ENCODE data around the gene SUCLG2. TPM values are rescaled to one million over a fixed set of nuclear protein-coding genes. Genes with fewer than 3 reads are reported as not detected.

The SUCLG2 gene
- total RNA-seq, 1 experiment from 2014 or later = 22.3 TPM

DNA sequence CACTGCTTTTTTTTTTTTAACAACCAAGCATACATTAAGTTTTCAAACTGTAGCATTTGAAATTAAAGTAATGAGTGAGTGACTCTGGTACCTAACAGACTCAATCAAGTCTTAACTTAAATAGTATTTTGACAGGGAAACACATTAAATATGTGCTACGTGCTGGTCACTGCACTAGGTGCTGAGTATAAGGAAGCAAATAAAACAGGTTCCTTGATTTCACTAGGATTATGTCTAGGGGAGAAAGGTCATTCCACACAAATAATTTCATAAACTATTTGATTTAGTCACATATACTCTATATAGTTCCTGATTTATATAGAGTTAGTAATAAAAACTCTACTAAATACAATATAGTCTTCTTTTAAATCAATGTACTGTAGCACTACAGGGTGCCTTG lies 89.4 kb downstream of the SUCLG2 start:
- H3K4me2 ChIP-seq (ENCODE audit: low read length) = no peak overlapping the region
- no TSS peak for BruUV-seq (replicated peaks)
- H3K9ac ChIP-seq (ENCODE audit: low read length) = no peak overlapping the region
- intact Hi-C loops (cut with micrococcal nuclease) = no loop called here
- H3K4me1 ChIP-seq (ENCODE audit: insufficient read depth, low read length) = no peaks in the 10 kb centered on the region
- H3K9me3 ChIP-seq (ENCODE audit: low read length) = no peaks in the 10 kb centered on the region
- ATAC-seq (no peak), DNase-seq (no peak)
- H3F3A ChIP-seq (ENCODE audit: low read length, unreplicated experiment) = no peaks in the 10 kb centered on the region
- no peak overlapping the region for H3K27ac ChIP-seq (ENCODE audit: low read length)
- TF ChIP-seq, protein P1, sequence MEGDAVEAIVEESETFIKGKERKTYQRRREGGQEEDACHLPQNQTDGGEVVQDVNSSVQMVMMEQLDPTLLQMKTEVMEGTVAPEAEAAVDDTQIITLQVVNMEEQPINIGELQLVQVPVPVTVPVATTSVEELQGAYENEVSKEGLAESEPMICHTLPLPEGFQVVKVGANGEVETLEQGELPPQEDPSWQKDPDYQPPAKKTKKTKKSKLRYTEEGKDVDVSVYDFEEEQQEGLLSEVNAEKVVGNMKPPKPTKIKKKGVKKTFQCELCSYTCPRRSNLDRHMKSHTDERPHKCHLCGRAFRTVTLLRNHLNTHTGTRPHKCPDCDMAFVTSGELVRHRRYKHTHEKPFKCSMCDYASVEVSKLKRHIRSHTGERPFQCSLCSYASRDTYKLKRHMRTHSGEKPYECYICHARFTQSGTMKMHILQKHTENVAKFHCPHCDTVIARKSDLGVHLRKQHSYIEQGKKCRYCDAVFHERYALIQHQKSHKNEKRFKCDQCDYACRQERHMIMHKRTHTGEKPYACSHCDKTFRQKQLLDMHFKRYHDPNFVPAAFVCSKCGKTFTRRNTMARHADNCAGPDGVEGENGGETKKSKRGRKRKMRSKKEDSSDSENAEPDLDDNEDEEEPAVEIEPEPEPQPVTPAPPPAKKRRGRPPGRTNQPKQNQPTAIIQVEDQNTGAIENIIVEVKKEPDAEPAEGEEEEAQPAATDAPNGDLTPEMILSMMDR (conservative IDR thresholded peaks at IDR 0.05; ENCODE audit: low read depth, low read length) = no peak
- no peak for TF ChIP-seq EZH2phosphoT487 (IDR thresholded peaks at IDR 0.05; ENCODE audit: borderline replicate concordance, low read length)
- TF ChIP-seq EZH2 (IDR thresholded peaks at IDR 0.05; ENCODE audit: low read length, unreplicated experiment) = no peak
- H3K27me3 ChIP-seq (ENCODE audit: low read length) = no peaks in the 10 kb centered on the region
- ChIA-PET CTCF (no interaction called here), POLR2A (ENCODE audit: unreplicated experiment) (no interaction called here)
- H3K79me2 ChIP-seq (ENCODE audit: low read length) = no peaks in the 10 kb centered on the region
- no peak overlapping the region for H2AFZ ChIP-seq (ENCODE audit: low read length)
- H3K9me2 ChIP-seq (replicated peaks; ENCODE audit: low read length) = no peaks in the 10 kb centered on the region
- H3K4me3 ChIP-seq (ENCODE audit: low read length) = no peak overlapping the region
- no peaks in the 10 kb centered on the region for H4K20me1 ChIP-seq (ENCODE audit: low read length)
- H3K36me3 ChIP-seq (ENCODE audit: low read depth, low read length) = no peaks in the 10 kb centered on the region

DNA sequence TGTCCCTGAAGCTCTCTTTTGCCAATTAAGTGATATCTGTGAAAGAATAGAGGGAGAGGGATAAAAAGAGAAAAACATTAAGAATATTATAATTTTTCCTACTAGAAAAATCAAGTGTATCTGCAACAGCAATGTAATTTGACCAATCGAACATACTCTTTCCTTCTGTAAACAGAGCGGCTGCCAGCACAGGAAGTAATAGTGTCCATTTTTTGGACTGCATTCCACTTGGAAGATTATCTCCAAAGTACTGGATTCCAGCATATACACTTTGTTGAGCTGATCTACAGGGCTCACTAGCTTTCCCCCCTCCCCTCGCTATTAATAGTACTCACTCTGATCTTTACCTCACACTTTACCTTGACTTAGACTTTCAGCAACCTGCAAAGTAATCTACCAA lies 90.4 kb downstream of the SUCLG2 start:
- Histone ChIP-seq H2AFZ (ENCODE audit: low read length) (no peak overlapping the region), H3K9me2 (replicated peaks; ENCODE audit: low read length) (no peaks in the 10 kb centered on the region), H3F3A (ENCODE audit: low read length, unreplicated experiment) (no peaks in the 10 kb centered on the region), H4K20me1 (ENCODE audit: low read length) (no peaks in the 10 kb centered on the region), H3K9ac (ENCODE audit: low read length) (no peak overlapping the region), H3K36me3 (ENCODE audit: low read depth, low read length) (no peaks in the 10 kb centered on the region), H3K27ac (ENCODE audit: low read length) (no peak overlapping the region), H3K4me3 (ENCODE audit: low read length) (no peak overlapping the region), H3K4me1 (ENCODE audit: insufficient read depth, low read length) (no peaks in the 10 kb centered on the region), H3K27me3 (ENCODE audit: low read length) (no peaks in the 10 kb centered on the region), H3K4me2 (ENCODE audit: low read length) (no peak overlapping the region), H3K9me3 (ENCODE audit: low read length) (no peaks in the 10 kb centered on the region), H3K79me2 (ENCODE audit: low read length) (no peaks in the 10 kb centered on the region)
- ATAC-seq (no peak), DNase-seq (no peak)
- intact Hi-C loops (cut with micrococcal nuclease) = no loop called here
- ChIA-PET CTCF (no interaction called here), POLR2A (ENCODE audit: unreplicated experiment) (no interaction called here)
- BruUV-seq (replicated peaks) = no TSS peak
- TF ChIP-seq EZH2 (IDR thresholded peaks at IDR 0.05; ENCODE audit: low read length, unreplicated experiment) = no peak
- no peak for TF ChIP-seq EZH2phosphoT487 (IDR thresholded peaks at IDR 0.05; ENCODE audit: borderline replicate concordance, low read length)
- TF ChIP-seq, protein P1 (conservative IDR thresholded peaks at IDR 0.05; ENCODE audit: low read depth, low read length) = no peak

DNA sequence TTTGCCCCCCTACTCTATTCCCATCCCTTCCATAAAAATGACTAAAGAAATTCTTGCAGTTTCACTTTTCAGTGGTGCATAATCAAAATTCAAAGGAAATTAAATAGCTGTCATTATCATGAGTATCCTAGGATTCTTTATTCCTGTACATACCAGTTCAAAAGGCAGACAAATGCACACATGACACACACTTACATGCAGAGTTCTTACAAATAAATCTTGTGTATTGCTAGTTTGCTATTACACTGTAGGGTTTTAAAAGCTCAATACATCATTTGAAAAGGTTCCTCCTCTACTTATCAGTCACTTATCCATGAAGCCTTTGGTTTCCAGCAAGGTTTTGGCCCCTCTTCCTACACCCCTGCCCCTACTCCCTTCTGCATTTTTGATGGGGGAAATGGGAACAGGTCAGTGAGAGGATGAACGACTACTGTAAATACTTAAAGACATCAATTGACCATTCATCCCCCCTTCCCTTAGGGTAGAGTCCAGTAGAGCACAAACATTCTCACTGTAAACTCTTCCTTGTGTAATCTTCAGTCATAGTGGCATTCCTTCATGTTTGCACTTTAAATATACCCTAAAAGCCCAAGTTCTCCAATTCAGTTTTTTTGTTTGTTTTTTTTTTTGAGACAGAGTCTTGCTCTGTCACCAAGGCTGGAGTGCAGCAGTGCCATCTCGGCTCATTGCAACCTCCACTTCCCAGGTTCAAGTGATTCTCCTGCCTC lies 92.6 kb downstream of the SUCLG2 start:
- ATAC-seq = no peak

More for the DNA sequence above, 92.6 kb downstream of the SUCLG2 start:
- ChIA-PET CTCF (no interaction called here), POLR2A (ENCODE audit: unreplicated experiment) (no interaction called here)
- no peaks in the 10 kb centered on the region for H3K4me1 ChIP-seq (ENCODE audit: insufficient read depth, low read length)
- no peaks in the 10 kb centered on the region for H3K36me3 ChIP-seq (ENCODE audit: low read depth, low read length)
- no peak overlapping the region for H2AFZ ChIP-seq (ENCODE audit: low read length)
- no peaks in the 10 kb centered on the region for H3K9me3 ChIP-seq (ENCODE audit: low read length)
- H3F3A ChIP-seq (ENCODE audit: low read length, unreplicated experiment) = no peaks in the 10 kb centered on the region
- no peak overlapping the region for H3K9ac ChIP-seq (ENCODE audit: low read length)
- H3K4me2 ChIP-seq (ENCODE audit: low read length) = no peak overlapping the region
- H4K20me1 ChIP-seq (ENCODE audit: low read length) = no peaks in the 10 kb centered on the region
- no TSS peak for BruUV-seq (replicated peaks)
- intact Hi-C loops (cut with micrococcal nuclease) = no loop called here
- no peak for DNase-seq
- no peaks in the 10 kb centered on the region for H3K79me2 ChIP-seq (ENCODE audit: low read length)
- no peaks in the 10 kb centered on the region for H3K9me2 ChIP-seq (replicated peaks; ENCODE audit: low read length)
- no peak overlapping the region for H3K4me3 ChIP-seq (ENCODE audit: low read length)
- no peaks in the 10 kb centered on the region for H3K27me3 ChIP-seq (ENCODE audit: low read length)
- TF ChIP-seq, protein P1 (conservative IDR thresholded peaks at IDR 0.05; ENCODE audit: low read depth, low read length) = no peak
- no peak for TF ChIP-seq EZH2phosphoT487 (IDR thresholded peaks at IDR 0.05; ENCODE audit: borderline replicate concordance, low read length)
- TF ChIP-seq EZH2 (IDR thresholded peaks at IDR 0.05; ENCODE audit: low read length, unreplicated experiment) = no peak
- H3K27ac ChIP-seq (ENCODE audit: low read length) = no peak overlapping the region
